ENCODE results near the gene ARRDC5.

The ARRDC5 gene

GRCh38 chr19:4877753-4878490, 24.8 kb downstream of the ARRDC5 start:
- TF ChIP-seq, protein P1, sequence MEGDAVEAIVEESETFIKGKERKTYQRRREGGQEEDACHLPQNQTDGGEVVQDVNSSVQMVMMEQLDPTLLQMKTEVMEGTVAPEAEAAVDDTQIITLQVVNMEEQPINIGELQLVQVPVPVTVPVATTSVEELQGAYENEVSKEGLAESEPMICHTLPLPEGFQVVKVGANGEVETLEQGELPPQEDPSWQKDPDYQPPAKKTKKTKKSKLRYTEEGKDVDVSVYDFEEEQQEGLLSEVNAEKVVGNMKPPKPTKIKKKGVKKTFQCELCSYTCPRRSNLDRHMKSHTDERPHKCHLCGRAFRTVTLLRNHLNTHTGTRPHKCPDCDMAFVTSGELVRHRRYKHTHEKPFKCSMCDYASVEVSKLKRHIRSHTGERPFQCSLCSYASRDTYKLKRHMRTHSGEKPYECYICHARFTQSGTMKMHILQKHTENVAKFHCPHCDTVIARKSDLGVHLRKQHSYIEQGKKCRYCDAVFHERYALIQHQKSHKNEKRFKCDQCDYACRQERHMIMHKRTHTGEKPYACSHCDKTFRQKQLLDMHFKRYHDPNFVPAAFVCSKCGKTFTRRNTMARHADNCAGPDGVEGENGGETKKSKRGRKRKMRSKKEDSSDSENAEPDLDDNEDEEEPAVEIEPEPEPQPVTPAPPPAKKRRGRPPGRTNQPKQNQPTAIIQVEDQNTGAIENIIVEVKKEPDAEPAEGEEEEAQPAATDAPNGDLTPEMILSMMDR (IDR thresholded peaks at IDR 0.05; ENCODE audit: low read length, missing control alignments) = no peak
- no peak overlapping the region for H3K4me3 ChIP-seq (replicated peaks; ENCODE audit: low read depth, low read length)
- DNase-seq (ENCODE audit: low read depth) = no peak

GRCh38 chr19:4873930-4874329, 28.8 kb downstream of the ARRDC5 start:
- H3K4me3 ChIP-seq (replicated peaks; ENCODE audit: low read depth, low read length) = no peak overlapping the region
- TF ChIP-seq, protein P1 (IDR thresholded peaks at IDR 0.05; ENCODE audit: low read length, missing control alignments) = no peak
- DNase-seq (ENCODE audit: low read depth) = no peak

DNA sequence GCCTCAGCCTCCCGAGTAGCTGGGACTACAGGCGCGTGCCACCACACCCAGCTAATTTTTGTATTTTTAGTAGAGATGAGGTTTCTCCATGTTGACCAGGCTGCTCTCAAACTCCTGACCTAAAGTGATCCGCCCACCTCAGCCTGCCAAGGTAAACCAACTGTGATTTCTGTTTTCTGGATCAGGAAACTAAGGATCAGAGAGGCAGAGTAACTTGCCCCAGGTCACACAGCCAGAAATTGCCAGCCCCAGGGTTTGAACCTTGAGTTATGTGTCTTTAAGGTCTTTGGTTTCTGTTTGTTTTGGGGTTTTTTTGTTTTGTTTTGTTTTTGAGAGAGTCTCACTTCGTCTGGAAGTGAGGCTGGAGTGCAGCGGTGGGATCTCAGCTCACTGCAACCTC, 31.0 kb downstream of the ARRDC5 start:
- TF ChIP-seq, protein P1 (IDR thresholded peaks at IDR 0.05; ENCODE audit: low read length, missing control alignments) = no peak
- no peak for DNase-seq (ENCODE audit: low read depth)
- no peak overlapping the region for H3K4me3 ChIP-seq (replicated peaks; ENCODE audit: low read depth, low read length)

DNA sequence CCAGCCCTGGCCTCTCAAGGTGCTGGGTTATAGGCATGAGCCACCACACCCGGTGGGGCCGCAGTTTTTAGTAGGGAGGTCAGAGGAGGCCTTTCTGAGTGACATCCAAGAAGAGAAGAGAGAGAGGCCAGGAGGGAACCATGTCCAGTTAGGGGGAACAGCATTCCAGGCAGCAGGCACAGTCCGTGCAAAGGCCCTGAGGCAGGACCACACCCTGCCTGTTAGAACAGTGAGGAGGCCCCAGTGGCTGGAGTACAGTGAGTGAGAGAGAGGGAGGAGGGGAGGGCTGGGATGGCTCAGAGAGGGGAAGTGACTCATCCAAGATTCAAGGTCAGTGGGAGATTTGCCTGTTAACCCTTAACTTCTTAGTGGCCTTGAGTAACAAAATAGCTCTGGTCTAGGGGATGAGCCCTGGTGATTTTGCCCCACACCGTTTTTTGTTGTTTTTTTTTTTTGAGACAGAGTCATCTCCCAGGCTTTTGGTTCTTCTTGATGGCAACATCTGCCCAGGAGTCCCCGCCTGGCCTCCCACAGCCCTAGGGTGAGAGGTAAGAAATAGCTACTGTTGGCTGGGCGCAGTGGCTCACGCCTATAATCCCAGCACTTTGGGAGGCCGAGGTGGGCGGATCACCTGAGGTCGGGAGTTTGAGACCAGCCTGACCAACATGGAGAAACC, 32.5 kb downstream of the ARRDC5 start:
- H3K4me3 ChIP-seq (replicated peaks; ENCODE audit: low read depth, low read length) = no peak overlapping the region
- TF ChIP-seq, protein P1 (IDR thresholded peaks at IDR 0.05; ENCODE audit: low read length, missing control alignments) = no peak
- peak; percentile 93 for DNase-seq (ENCODE audit: low read depth)

DNA sequence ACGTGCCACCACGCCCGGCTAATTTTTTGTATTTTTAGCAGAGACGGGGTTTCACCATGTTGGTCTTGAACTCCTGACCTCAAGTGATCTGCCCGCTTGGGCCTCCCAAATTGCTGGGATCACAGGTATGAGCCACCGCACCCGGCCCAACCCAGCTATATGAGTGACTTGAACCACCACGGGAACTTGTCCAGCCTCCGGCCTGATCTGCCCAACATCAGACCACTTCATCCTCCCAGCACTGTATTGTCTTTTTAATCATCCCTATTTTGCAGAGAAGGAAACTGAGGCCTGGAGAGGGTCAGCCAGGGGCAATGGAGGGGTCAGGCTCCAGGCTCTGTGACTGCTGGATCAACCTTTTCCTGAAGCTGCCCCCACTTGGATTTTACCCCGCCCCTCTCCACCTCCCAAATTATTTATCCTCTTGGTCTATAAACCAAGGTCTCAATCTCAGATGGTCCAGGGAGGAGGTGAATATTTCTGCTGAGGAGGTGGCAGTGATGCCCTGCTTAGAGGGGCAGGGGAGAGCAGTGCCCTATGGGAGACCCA, 34.3 kb downstream of the ARRDC5 start:
- no peak overlapping the region for H3K4me3 ChIP-seq (replicated peaks; ENCODE audit: low read depth, low read length)
- TF ChIP-seq, protein P1 (IDR thresholded peaks at IDR 0.05; ENCODE audit: low read length, missing control alignments) = no peak
- no peak for DNase-seq (ENCODE audit: low read depth)

DNA sequence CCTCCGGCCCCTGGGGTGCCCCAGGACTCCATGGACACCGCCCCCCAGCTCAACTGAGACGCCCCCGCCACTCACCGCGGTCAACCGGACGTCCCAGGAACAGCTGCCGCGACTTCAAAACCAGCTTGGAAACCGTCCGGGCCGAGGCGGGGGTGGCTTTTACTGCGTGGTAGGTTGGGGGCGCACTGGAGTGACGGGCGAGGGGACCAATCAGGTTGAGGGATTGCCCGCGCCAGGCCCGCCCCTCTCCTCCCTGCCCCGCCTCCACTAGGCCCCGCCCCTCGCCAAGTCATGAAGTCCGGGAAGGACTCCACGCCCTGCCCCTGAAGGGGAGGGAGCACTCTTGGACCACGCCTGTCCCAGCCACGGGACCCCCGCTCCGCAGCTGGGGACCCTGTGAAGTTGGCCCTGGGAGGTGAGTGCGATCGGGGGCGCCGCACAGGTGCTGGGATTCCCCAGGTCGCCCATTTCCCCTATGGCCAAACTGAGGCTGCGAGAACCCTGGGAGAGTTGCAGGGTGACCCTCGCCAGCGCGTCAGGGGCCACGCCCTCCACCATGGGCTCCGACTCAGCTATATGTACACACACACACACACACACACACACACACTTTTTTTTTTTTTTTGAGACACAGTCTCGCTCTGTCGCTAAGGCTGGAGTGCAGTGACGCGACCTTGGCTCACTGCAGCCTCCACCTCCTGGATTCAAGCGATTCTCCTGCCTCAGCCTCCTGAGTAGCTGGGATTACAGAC, 35.0 kb downstream of the ARRDC5 start, which contains the start of gene PLIN3:
TSS of gene PLIN3 (minus strand) at position 134 of the 752 bp plus-strand sequence. CDS start 6,273 bp downstream, outside the sequence.
- H3K4me3 ChIP-seq (replicated peaks; ENCODE audit: low read depth, low read length) = peak within 1 kb of the TSS; percentile 90
- DNase-seq (ENCODE audit: low read depth) = peak; percentile 96
- TF ChIP-seq, protein P1 (IDR thresholded peaks at IDR 0.05; ENCODE audit: low read length, missing control alignments) = no peak
